HG03103 (cell line): ENCODE measurements around the gene NIPA2.

Source experiments
- ATAC-seq: cut with Tn5 transposase; IDR thresholded peaks from one replicate; pipeline ENCODE4 v1.9.1; 2021; ENCODE audit warnings: low read depth; ENCODE audit not compliant: unreplicated experiment

NIPA2 gene

DNA sequence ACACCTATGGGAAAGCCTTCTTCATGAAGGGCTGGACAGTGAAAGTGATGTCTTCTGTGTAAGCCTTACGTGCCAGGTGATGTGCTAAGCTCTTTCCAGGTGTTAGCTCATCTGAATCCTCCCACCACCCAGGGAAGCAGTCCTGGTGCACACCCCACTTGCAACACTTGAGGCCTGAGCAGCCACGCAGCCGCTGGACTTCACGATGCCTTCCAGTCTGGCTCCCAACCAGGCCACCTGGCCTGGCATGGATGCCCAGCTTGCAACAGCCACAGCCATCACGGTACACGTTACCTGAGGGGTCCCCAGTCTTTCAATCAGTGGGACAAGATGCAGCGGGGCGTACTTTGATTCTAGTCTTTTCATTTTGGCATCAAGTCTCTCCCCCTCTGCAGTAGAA is 35.8 kb downstream of the NIPA2 start:
- no peak for ATAC-seq

DNA sequence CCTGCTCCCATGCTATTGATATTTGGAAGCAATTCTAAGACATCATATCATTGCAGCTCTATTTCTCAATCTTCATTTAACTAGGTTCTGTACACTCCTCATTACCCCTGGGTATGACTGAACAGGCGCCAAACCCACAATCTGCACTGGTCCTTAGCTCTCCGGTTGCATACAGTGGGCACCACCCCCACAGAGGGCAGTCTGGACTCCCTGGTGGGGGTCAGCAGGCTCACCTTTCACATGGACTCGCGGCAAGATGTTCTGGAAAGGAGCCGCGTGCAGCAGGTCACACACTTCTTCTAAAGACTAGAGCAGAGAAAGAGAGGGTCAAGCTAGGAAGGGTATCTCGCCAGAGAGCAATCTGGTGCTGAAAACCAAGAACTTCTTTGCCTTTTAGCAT is 36.5 kb downstream of the NIPA2 start:
- no peak for ATAC-seq

DNA sequence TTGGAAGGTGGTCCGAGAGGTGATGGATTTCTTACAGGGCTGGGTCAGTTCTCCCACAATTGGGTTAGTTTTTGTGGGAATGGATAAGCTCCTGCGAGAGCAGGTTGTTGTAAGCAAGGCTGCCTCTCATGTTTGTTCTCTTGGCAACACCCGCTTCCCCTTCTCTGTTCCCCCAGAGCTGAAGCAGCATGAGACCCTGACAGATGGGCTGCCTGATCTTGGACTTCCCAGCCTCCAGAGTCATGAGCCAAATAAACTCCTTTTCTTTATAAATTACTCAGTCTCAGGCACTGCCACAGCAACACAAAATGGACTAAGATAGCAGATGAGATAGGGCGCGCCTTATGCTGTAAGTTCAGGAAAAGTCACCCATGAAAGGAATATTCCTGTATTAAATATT is 38.7 kb downstream of the NIPA2 start:
- ATAC-seq = no peak

DNA sequence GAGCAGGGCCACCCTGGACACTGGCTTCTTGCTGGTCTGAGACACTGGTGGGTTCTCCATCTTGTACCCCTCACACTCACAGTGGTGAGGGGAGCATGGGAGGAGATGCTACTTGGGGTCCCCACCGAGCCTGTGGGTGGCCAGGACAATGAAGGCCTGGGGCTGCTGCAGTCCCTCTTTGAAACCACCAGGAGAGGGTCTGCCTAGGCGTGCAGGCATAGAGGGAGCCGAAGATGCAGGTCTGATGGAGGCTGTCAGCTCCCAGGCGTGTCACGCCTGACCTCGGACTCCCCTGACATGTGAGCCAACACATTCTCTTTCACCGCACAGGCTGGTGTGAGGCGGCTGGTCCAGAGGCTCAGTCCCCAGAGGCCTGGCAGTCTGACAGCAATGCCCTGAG is 39.1 kb downstream of the NIPA2 start:
- no peak for ATAC-seq

DNA sequence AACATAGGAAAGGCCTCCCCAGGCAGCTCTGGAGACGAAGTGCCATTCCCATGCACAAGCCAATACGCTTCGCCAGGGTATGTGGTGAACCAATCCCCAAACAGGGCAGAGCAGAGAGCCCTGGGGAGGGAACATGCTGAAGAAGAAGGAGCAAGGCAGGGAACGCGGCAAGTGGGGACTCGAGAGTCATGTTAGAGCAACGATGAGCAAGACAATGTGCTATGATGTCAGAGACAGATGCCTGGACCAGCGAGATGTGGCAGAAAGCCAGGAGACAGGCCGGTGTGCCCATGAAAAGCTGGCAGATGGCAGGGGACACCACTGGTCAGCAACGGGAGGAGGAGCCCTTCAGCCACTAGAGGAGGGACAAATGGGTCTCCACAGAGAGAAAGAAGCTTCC is 39.6 kb downstream of the NIPA2 start:
- ATAC-seq = no peak

DNA sequence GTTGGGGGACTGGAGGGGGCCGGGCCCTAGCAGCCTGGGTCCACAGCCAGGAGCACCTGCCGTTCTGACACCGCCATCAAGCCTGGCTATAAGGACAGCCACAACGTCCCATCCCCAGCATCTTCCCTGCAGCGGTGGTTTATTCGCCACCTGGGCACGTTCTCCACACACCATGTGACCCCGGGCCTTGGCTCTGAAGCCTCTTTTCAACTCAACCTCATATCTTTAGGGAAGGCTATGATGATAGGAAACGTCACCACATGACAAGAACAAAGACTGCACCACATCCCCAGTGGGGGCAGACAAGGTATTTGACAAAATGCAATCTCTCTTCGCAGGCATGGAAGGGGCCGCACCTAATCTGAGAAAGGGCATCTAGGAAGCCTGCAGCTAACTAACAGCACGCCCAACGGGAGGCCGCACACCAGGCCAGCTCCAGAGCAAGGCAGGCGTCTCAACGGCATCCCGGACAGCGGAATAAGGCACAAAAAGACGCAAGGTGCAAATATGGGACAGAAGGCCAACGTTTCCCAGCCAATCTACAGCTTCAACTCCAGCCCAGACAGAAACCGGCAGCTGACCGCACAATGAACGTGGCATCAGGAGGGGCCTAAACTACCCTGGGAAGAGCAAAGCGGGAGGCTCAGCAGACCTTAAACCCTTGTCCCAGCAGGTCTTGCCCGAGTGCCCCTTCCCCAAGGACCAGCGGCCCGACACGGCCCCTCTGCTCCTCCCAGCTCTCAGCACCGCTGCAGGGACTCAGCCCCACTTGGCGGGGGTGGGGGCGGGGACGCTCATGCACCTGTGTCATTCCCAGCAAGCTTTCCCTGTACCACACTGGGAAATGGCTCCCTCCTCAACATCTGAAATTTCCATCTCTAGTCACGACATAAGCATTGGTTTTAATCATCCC is 41.9 kb downstream of the NIPA2 start:
- no peak for ATAC-seq

DNA sequence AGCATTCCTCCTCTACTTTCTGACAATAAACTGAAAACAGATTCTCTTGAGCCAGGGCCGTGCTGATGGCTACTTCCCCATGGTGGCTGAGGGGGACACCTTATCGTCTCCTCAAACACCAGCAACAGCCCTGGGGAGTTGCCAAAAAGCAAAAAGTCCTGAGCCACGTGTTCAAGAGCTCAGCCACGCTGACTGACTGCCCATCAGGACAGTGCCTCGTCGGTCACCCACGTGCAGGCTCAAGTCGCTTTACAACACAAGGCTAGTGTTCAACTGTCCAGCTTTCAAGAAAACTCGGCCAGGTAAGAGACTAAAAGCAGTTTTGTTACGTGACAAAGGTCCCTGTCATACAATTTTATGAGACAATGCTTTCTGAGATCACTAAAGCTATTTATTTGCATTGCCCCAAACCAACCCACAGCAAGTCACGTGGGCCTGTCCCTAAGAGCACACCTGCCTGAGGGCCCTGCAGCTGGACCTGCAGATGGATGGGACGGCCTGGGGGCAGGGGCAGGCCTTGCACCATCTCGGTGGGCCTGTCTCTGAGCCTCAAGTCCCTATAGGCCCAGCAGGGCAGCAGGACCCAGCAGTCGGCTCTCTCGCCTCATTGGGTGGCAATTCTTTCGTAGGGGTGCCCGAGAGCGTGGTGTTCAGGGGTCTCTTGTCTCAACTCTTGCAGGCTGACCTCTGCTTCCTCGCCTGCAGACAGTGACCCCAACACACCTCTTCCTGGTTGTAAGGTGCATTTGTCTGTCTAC is 42.7 kb downstream of the NIPA2 start:
- ATAC-seq = no peak

DNA sequence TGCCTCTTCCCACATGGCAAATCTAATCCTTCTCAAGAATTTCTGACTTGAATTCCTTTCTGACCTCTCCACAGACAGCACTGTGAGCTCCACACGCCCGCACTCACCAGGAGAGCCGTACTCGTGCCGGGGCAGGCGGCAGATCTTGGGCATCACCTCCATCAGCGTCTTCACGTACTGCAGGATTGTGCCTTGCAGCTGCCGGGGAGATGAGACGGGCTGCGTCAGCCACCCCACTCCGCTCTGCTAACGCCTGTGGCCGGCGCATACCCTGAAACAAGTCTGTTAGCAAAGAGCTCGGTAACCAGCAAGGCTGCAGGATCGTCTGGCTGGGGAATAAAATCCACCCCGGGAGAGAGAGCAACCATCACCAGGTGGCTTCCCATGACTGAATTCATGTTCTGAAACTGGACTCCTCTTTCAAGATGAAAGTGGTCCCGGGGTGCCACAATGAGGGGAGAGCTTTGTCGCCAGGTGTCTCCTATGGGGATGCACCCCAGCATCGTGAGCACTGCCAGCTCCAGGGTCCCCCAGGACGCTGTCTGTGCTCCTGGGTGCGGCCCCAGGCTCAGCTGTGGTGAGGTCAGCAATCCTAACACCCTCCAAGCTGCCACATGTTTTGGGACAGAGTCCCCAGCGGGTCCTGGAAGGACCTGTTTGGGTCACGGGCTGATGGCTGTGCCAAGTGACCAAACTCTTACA is 43.4 kb downstream of the NIPA2 start:
- ATAC-seq = no peak

DNA sequence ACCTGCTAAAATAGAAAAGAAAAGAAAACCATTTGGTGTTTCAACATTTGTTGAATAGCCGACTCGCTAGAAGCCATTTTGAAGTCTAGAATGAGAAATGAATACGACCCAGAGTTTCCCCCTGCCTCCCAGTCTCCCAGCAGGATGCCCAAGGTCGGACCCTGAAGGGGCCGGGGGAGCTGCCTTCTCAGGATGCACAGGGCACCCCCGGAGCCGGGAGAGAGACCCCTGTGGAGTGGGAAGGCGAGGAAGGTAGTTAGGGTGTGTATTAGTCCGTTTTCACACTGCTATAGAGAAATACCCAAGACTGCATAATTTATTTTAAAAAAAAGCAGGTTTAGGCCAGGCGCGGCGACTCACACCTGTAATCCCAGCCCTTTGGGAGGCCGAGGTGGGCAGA is 44.7 kb downstream of the NIPA2 start:
- no peak for ATAC-seq

DNA sequence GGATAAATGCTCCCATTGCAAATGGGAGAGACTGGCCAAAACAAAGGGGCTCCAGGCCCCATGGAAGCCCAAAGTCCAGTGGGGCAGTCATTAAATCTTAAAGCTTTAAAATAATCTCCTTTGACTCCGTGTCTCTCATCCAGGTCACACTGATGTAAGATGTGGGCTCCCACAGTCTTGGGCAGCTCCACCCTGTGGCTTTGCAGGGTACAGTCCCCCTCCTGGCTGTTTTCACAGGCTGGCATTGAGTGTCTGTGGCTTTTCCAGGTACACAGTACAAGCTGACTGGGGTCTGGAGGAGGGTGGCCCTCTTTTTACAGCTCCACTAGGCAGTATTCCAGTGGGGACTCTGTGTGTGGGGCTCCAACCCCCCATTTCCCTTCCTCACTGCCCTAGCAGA is 45.9 kb downstream of the NIPA2 start:
- no peak for ATAC-seq

DNA sequence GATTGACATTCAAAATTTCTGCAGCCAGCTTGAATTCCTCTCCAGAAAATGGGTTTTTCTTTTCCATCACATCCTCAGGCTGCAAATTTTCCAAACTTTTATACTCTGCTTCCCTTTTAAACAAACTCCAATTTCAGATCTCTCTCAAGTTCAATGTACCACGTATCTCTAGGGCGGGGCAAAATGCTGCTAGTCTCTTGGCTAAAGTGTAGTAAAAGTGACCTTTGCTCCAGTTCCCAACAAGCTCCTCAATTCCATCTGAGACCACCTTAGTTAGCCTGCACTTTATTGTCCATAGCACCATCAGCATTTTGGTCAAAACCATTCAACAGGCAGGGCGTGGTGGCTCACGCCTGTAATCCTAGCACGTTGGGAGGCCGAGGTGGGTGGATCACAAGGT is 46.7 kb downstream of the NIPA2 start:
- ATAC-seq = no peak

DNA sequence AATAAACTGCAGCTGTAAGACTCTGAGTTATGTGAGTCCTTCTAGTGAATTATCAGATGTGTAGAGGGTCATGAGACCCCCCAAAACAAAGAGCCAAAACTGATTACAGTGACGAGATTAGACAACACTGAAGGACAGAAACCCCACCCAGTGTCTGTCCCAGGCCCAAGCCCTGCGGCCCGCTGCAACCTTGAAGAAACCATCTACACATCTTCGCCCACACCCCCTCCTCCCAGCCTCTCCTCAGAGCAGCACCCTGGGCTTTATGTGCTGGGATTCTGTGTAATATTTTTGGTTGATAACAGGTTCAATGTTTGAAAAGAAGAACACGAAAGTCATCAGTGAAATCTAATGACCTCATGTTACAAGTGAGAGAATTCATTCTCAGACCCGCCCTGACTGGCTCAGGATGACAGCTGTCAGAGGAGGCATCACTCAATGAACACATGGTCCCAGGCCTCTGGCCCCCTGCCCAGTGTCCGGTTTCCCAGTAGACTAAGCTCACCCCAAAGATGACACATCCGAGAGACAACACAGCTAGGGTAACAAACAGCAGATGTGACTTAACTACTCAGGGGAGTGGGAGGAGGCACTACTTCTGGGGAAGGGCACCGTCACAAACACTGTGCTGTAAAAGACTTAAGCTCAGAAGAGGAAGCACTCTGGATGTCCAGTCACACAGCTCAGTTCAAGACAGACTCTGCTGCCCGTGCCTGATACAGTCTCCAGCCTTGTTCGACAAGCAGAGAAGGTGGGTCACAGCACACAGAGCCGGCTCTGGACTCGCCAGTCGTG is 48.9 kb downstream of the NIPA2 start:
- no peak for ATAC-seq

DNA sequence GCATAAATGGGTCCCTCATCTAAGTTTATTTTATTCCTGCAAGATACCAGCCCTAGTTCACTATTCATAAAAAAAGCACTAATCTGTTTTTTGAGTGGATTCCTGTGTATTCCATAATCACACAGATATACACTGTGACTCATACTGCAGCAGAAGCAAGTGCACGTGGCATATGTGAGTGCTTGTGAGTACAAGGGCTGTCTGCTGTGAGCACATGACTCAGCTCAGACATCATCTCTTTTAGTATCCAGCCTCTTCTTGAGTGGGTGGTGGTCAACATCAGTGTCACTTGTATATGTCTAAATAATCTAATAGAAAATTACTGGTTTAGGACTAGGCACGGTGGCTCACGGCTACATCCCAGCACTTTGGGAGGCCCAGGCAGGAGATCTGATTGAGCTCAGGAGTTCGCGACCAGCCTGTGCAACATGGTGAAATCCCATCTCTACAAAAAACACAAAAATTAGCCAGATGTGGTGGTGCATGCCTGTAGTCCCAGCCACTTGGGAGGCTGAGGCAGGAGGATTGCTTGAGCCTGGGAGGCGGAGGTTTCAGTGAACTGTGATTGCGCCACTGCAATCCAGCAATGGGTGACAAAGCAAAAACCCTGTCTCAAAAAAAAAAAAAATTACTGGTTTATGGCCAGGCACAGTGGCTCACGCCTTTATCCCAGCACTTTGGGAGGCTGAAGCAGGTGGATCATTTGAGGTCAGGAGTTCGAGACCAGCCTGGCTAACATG is 49.8 kb downstream of the NIPA2 start:
- ATAC-seq = no peak

DNA sequence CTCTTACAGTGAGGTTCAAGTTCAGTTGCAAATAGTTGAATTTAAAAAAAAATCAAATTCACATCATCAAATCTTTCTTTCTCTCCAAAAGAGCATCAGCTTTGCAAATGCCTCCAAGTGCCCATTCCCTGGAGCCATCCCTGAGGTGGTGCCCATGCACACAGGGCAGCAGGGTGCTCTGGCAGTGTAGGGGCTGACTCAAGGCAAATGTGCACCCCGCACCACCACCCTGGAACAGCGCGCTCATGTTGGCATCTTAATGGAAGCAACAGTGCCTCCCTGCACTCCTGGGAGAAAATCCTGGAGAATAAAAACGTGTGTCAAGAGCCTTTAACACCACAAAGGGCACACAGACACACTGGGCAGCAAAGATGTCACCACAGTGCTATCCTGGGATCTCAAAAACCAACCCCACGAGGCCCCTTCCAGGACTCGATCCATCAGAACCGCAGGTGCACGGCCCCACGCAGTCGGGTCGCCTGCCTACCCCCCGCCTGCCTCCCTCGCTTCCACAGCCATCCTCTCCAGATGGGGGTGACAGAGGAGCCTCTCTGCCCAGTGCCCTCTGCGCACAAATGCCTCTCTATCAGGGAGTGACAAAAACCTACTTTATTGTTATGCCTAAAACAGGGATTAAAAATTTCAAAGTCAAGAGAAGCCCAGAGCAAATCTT is 50.8 kb downstream of the NIPA2 start:
- no peak for ATAC-seq

DNA sequence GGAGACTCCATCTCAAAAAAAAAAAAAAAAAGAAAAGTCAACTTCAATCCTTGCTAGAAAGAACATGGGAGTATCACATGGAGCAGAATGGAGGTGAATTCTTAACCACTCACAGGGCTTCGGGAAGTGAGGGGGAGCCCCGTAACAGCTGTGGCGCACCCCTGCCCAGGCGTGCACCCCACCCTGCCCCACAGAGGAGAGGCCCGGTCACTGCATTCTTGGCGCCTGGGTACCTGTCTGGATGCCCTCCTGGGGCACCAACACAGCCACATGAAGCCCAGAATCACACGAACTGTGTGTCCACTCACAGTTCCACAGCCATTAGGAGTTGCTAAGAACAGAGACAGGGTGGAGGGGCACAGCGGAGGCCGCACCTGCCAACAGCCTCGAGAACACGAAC is 51.8 kb downstream of the NIPA2 start:
- ATAC-seq = no peak

DNA sequence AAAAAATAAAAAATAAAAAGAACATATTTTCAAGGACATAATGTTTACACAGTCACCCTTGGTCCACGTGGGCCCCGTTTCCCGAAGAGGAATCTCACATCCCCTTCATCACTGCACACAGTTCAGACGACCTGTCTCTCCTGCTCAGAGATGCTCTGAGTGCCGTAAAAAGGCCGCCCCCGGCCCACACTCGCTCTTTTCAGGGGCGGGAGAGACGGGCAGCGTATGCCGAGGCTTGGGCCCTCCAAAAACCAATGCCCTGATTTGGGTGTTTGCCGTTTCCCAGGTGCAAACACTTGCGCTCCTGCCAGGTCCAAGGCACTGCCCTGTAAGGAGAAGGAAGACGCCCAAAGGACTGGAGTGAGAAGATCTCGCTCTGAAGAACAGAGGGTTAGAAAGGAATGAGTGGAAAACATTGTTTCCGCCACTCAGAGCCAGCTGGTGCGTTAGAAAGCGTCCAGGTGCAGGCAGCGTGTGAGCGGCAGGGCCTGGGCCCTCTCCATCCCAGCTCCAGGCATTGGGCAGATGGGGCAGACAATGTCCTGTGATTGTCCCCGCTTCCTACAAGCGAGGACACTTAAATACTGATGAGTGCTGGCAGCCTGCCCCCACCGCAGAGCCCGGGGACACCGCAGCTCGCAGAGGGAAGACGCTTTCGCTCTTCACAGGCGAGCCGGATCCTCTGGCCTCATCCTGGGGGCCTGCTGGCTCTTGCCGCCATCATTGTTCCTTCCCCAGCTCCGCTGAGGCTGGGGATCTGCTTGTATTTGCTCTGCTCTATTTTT is 53.2 kb downstream of the NIPA2 start:
- ATAC-seq = no peak

DNA sequence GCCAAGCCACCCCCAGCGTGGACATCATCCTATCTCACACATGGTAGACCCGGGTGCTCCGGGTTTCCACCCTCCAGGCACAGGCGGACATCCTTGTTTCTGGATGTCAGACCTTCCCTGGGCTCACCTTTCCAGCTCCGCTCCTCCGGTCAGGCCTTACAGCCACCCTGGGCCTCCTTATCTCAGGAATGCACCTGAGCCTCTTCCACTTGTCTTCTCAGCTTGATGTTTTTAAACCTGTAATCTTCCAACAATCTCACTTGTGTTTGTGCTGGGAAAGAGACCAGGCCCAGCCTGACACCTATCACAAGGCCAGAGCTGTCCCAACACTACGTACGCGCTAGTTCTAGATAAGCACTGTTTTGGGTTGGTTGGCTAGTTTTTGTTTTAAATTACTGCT is 53.9 kb downstream of the NIPA2 start:
- no peak for ATAC-seq

DNA sequence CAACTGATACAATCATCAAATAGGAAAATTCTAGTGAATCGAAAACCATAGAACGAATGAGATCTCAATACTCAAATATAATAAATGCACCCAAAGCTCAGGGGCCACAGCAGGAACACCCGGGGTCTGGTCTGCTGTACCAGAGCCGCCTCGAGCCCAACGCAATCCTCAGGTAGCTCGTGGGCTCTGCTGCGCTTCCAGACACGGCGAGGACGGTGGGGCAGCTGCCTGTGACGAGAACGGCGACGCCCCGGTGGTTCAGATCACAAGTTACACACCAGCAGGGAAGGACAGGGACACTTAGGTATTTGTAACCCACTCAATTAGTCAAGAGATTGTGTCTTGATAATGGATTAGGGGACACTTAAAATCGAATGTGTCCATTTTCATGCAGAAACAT is 54.6 kb downstream of the NIPA2 start:
- no peak for ATAC-seq

DNA sequence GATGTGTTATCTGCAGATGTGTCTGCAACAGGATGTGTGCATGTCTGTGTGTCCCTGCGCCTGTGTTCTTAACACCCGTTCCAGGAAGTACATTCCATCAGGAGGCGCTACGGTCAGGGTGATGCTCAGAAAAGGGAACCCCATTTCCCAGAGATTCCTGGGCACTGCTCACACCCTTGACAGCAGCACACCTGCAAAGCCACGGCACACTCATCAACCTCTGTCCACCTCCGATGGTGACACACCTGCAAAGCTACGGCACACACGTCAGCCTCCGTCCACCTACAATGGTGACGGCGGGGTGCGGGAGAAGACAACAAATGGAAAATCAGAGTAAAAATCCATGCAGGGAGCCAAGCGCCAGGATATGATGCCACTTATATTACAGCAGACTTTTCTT is 55.4 kb downstream of the NIPA2 start:
- no peak for ATAC-seq
